SU-DHL-6 (cell line): ENCODE measurements around the gene WDR86.

Experiments
- EZH2phosphoT487 ChIP-seq: fragments of 200-600 bp; sonication (generic), shearing (Covaris generic); conservative IDR thresholded peaks from 2 replicates; pipeline ENCODE4 v1.6.1; 2018; ENCODE audit warnings: mild to moderate bottlenecking, antibody characterized with exemption, low read length, moderate library complexity, mixed read lengths
- TF ChIP-seq, protein P1 (sequence below): fragments of 200-600 bp; sonication (generic); IDR thresholded peaks from one replicate; pipeline ENCODE4 v1.5.1; 2017; ENCODE audit warnings: antibody characterized with exemption, mild to moderate bottlenecking, low read length, moderate library complexity; ENCODE audit not compliant: insufficient read depth, poor library complexity, severe bottlenecking

DNA sequence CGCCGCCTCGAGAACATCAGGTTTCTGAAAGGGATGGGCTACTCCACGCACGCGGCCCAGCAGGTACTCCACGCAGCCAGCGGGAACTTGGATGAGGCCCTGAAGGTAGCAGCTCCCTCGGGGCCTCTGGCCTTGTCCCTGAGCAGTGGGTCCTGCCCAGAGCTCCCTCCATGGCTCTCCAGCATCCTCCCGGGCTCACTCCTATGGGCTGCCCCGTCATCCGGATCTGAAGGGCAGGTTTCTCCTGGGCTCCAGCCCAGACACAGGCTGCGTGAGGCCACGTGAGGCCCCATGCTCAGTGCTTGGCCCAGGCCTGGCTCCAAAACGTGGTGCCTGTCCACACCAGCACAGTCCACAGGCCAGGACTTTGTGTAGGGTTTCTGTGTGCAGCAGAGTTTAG lies 35.7 kb downstream of the WDR86 start:
- no peak for TF ChIP-seq EZH2phosphoT487
- TF ChIP-seq, protein P1, sequence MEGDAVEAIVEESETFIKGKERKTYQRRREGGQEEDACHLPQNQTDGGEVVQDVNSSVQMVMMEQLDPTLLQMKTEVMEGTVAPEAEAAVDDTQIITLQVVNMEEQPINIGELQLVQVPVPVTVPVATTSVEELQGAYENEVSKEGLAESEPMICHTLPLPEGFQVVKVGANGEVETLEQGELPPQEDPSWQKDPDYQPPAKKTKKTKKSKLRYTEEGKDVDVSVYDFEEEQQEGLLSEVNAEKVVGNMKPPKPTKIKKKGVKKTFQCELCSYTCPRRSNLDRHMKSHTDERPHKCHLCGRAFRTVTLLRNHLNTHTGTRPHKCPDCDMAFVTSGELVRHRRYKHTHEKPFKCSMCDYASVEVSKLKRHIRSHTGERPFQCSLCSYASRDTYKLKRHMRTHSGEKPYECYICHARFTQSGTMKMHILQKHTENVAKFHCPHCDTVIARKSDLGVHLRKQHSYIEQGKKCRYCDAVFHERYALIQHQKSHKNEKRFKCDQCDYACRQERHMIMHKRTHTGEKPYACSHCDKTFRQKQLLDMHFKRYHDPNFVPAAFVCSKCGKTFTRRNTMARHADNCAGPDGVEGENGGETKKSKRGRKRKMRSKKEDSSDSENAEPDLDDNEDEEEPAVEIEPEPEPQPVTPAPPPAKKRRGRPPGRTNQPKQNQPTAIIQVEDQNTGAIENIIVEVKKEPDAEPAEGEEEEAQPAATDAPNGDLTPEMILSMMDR: no peak
